ENCODE data around the gene PSMD2.
A peak's percentile ranks its signal among the peaks of the same experiment; 100 is the strongest.

PSMD2 gene

DNA sequence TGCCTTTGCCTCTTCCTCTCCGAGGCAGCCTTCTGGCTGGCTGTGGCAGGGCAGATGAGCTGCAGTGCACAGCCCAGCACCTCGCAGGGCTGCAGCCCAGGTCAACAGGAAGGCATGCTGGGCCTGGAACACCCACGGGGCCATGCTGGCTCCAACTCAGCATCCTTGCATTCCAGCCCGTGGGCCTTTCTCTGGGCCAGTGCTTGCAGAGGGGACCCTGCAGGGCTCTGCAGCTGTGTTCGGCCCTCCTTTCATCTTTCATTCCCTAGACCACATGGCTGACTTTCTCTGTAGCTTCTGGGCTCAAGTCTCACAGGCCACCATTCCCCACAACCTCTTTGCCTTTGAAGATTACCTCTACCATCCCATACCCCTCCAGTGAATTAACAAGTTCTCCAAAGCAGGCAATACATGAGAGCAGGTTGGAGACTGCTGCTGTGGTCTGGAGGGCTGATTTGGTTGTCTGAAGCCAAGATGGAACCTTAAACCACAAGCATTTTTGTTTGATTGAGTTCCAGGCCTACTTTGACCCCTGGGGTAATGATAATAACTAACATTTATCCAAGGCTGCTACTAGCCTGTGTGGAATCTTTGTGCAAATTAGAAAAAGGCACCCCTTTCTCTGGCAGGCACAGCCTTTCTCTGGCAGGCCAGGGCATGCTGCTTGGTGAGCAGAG, 44.3 kb downstream of the PSMD2 start:
- Histone ChIP-seq H3K27me3 (ENCODE audit: low read length) (no peaks in the 10 kb centered on the region), H3K4me2 (ENCODE audit: low read depth, low read length, poor library complexity, severe bottlenecking) (no peak overlapping the region), H3K9ac (ENCODE audit: low read length) (no peak overlapping the region), H2AFZ (ENCODE audit: low read depth, low read length, severe bottlenecking) (no peak overlapping the region), H3K9me3 (ENCODE audit: insufficient read depth, low read length) (no peaks in the 10 kb centered on the region), H3K79me2 (ENCODE audit: insufficient read depth, low read length) (no peaks in the 10 kb centered on the region), H4K20me1 (ENCODE audit: low read depth, low read length) (no peaks in the 10 kb centered on the region), H3K9me2 (replicated peaks; ENCODE audit: insufficient read depth, low read length) (no peaks in the 10 kb centered on the region), H3K36me3 (ENCODE audit: low read length) (no peaks in the 10 kb centered on the region), H3K27ac (ENCODE audit: low read depth, low read length) (no peak overlapping the region), H3F3A (ENCODE audit: insufficient read depth) (no peaks in the 10 kb centered on the region), H3K4me3 (ENCODE audit: insufficient read depth, low read length, poor library complexity, severe bottlenecking) (no peak overlapping the region)
- no peak for TF ChIP-seq EZH2phosphoT487 (conservative IDR thresholded peaks at IDR 0.05; ENCODE audit: low read length)
- TF ChIP-seq, protein P1, sequence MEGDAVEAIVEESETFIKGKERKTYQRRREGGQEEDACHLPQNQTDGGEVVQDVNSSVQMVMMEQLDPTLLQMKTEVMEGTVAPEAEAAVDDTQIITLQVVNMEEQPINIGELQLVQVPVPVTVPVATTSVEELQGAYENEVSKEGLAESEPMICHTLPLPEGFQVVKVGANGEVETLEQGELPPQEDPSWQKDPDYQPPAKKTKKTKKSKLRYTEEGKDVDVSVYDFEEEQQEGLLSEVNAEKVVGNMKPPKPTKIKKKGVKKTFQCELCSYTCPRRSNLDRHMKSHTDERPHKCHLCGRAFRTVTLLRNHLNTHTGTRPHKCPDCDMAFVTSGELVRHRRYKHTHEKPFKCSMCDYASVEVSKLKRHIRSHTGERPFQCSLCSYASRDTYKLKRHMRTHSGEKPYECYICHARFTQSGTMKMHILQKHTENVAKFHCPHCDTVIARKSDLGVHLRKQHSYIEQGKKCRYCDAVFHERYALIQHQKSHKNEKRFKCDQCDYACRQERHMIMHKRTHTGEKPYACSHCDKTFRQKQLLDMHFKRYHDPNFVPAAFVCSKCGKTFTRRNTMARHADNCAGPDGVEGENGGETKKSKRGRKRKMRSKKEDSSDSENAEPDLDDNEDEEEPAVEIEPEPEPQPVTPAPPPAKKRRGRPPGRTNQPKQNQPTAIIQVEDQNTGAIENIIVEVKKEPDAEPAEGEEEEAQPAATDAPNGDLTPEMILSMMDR (IDR thresholded peaks at IDR 0.05; ENCODE audit: insufficient read depth, low read length, poor library complexity, severe bottlenecking): no peak

DNA sequence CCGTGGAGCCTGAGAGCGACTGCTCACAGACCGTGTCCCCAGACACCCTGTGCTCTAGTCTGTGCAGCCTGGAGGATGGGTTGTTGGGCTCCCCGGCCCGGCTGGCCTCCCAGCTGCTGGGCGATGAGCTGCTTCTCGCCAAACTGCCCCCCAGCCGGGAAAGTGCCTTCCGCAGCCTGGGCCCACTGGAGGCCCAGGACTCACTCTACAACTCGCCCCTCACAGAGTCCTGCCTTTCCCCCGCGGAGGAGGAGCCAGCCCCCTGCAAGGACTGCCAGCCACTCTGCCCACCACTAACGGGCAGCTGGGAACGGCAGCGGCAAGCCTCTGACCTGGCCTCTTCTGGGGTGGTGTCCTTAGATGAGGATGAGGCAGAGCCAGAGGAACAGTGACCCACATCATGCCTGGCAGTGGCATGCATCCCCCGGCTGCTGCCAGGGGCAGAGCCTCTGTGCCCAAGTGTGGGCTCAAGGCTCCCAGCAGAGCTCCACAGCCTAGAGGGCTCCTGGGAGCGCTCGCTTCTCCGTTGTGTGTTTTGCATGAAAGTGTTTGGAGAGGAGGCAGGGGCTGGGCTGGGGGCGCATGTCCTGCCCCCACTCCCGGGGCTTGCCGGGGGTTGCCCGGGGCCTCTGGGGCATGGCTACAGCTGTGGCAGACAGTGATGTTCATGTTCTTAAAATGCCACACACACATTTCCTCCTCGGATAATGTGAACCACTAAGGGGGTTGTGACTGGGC, 45.7 kb downstream of the PSMD2 start:
- no peak overlapping the region for H3K27ac ChIP-seq (ENCODE audit: low read depth, low read length)

GRCh38 chr3:184345317-184346144, 46.5 kb downstream of the PSMD2 start:
- Histone ChIP-seq H2AFZ (ENCODE audit: low read depth, low read length, severe bottlenecking) (no peak overlapping the region), H3K27ac (ENCODE audit: low read depth, low read length) (no peak overlapping the region), H3K4me2 (ENCODE audit: low read depth, low read length, poor library complexity, severe bottlenecking) (no peak overlapping the region)

More for the DNA sequence above, 45.7 kb downstream of the PSMD2 start:
- Histone ChIP-seq H3K9ac (ENCODE audit: low read length) (no peak overlapping the region), H3K79me2 (ENCODE audit: insufficient read depth, low read length) (no peaks in the 10 kb centered on the region), H3F3A (ENCODE audit: insufficient read depth) (no peaks in the 10 kb centered on the region), H3K4me2 (ENCODE audit: low read depth, low read length, poor library complexity, severe bottlenecking) (no peak overlapping the region), H2AFZ (ENCODE audit: low read depth, low read length, severe bottlenecking) (no peak overlapping the region), H3K4me3 (ENCODE audit: insufficient read depth, low read length, poor library complexity, severe bottlenecking) (no peak overlapping the region), H3K9me3 (ENCODE audit: insufficient read depth, low read length) (no peaks in the 10 kb centered on the region), H3K27me3 (ENCODE audit: low read length) (no peaks in the 10 kb centered on the region), H3K36me3 (ENCODE audit: low read length) (no peaks in the 10 kb centered on the region), H3K9me2 (replicated peaks; ENCODE audit: insufficient read depth, low read length) (no peaks in the 10 kb centered on the region), H4K20me1 (ENCODE audit: low read depth, low read length) (no peaks in the 10 kb centered on the region)
- no peak for TF ChIP-seq EZH2phosphoT487 (conservative IDR thresholded peaks at IDR 0.05; ENCODE audit: low read length)
- TF ChIP-seq, protein P1 (IDR thresholded peaks at IDR 0.05; ENCODE audit: insufficient read depth, low read length, poor library complexity, severe bottlenecking): no peak

More at GRCh38 chr3:184345317-184346144, 46.5 kb downstream of the PSMD2 start:
- Histone ChIP-seq H3K27me3 (ENCODE audit: low read length) (no peaks in the 10 kb centered on the region), H3F3A (ENCODE audit: insufficient read depth) (no peaks in the 10 kb centered on the region), H3K4me3 (ENCODE audit: insufficient read depth, low read length, poor library complexity, severe bottlenecking) (no peak overlapping the region), H3K9ac (ENCODE audit: low read length) (no peak overlapping the region), H4K20me1 (ENCODE audit: low read depth, low read length) (no peaks in the 10 kb centered on the region), H3K9me3 (ENCODE audit: insufficient read depth, low read length) (no peaks in the 10 kb centered on the region), H3K36me3 (ENCODE audit: low read length) (no peaks in the 10 kb centered on the region), H3K9me2 (replicated peaks; ENCODE audit: insufficient read depth, low read length) (no peaks in the 10 kb centered on the region), H3K79me2 (ENCODE audit: insufficient read depth, low read length) (no peaks in the 10 kb centered on the region)
- no peak for TF ChIP-seq EZH2phosphoT487 (conservative IDR thresholded peaks at IDR 0.05; ENCODE audit: low read length)
- TF ChIP-seq, protein P1 (IDR thresholded peaks at IDR 0.05; ENCODE audit: insufficient read depth, low read length, poor library complexity, severe bottlenecking): peak; percentile 24
